Activated gamma-delta T cell (primary cell): ENCODE data around the gene MT1E.
"Not testable (repeated sequence)": the region's sequence is repeated elsewhere in the genome, so short reads cannot be mapped to it uniquely, and the experiment has no call there.

Source experiments
- DNase-seq: peaks from one replicate; lab custom pipeline; 2025; lab: John Stamatoyannopoulos, UW

MT1E gene

DNA sequence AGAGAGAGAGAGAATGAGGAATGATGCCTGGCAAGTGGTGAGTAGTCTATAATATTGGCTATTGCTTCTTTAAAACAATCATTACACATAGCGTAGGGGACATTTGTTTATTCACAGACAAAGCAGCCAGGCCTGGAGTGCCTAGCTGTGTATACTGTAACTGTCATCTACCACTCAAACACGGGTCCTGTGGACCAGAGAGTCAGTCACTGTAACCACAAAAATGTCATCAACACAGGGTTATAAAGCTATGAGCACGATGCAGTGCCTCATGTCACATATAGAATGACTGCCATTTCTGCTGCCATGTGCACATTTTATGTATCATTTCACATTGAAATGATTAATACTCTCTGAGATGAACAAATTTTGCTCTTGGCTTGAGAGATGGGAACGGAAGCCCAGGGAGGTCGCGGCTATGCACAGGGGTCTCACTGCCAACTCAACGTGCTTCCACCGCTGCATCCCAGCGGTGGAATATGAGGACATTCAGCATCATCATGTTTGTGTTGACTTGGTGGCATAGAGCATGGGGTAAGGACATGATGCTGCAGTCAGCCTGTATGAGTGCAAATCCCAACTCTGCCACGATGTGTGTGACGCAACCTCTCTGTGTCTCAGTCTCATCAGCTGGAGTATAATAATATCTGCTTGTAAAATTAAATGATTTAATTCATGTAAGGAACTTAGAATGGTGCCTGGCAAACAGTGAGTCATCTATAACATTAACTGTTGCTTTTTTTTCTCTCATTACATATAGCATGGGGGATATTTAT lies 47.4 kb downstream of the MT1E start:
- no peak for DNase-seq

DNA sequence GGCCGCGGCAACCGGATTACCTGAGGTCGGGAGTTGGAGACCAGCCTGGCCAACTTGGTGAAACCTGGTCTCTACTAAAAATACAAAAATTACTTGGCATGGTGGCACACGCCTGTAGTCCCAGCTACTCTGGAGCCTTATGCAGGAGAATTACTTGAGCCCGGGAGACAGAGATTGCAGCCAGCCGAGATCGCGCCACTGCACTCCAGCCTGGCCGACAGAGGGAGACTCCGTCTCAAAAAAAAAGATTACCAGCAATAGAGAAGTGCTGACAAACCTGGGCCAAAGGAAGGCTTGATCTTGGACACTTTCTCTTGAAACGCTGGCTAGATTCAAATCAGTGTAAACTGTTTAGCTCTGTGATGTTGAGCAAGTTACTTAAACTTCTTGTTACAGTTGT lies 48.3 kb downstream of the MT1E start:
- DNase-seq: no peak

GRCh38 chr16:56674570-56674969 lies 49.0 kb downstream of the MT1E start:
- DNase-seq: not testable (repeated sequence)

GRCh38 chr16:56675685-56676210 lies 50.2 kb downstream of the MT1E start:
- peak; percentile 42 for DNase-seq
